K562 treated with DMSO at 1 percent for 24 hours (cell line): Measurements from ENCODE around the gene STRN. TPM values are rescaled to one million over a fixed set of nuclear protein-coding genes. Genes with fewer than 3 reads are reported as not detected.

Experiments
- total RNA-seq: library from RNA; unstranded; fragments of 300-600 nt; gene quantifications from 2 replicates; pipeline ENCODE4 v1.2.3, GENCODE V29; 2022; ENCODE audit warnings: low read depth; ENCODE audit not compliant: insufficient read depth

The STRN gene
- total RNA-seq, result 8.0 and 9.6 TPM in 2 replicates

GRCh38 chr2:36966370-36967235 is at the start of gene STRN:
STRN (minus strand) TSS chr2:36966536; CDS start chr2:36966463, 73 bp downstream.

Other genes with a start within 250 kb of the STRN start
- 8.0 and 9.4 TPM in 2 replicates for gene HEATR5B, start 117.8 kb upstream of the STRN start, total RNA-seq
- gene GPATCH11, start 118.0 kb upstream of the STRN start, total RNA-seq, result 8.3 and 8.7 TPM in 2 replicates
- gene EIF2AK2, start 190.4 kb upstream of the STRN start, total RNA-seq, result 8.2 and 8.5 TPM in 2 replicates
- gene SULT6B1, start 222.1 kb upstream of the STRN start, total RNA-seq, result not detected in 2 replicates
- gene CEBPZOS, start 230.0 kb upstream of the STRN start, total RNA-seq, result 16.7 and 19.1 TPM in 2 replicates